ENCODE data around the gene IGFL2. TPM values are rescaled to one million over a fixed set of nuclear protein-coding genes. Genes with fewer than 3 reads are reported as not detected.

IGFL2 gene
- total and polyA plus RNA-seq, 9 of the 15 experiments (the other 6 are each of a cell fraction or from before 2014, with no cell fraction given) = 0.42 to 1.7 (median 0.75) TPM; not detected in 2

DNA sequence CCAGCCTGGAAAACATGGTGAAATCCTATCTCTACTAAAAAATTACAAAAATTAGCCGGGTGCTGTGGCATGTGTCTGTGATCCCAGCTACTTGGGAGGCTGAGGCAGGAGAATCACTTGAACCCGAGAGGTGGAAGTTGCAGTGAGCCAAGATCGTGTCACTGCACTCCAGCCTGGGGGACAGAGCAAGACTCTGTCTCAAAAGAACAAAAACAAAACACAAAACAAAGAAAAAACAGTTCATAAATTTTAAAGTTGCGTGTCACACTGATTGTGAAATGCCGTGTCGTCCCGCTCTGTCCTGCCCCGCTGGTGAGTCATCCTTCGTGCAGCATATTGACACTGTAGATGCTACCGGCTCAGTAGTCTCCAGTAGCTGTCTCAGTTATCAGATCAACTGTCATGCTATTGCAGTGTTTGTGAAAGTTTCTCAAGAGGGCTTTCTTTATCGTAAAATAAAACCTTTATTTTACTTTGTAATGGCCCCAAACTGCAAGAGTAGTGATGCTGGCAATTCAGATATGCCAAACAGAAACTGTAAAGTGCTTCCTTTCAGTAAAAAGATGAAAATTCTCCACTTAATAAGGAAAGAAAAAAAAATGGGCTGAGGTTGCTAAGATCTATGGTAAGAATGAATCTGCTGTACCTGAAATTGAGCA is 45.1 kb downstream of the IGFL2 start (continued):
- no peak for TF ChIP-seq IRF2 (CRISPR knock-in tag; IDR thresholded peaks at IDR 0.05)
- TF ChIP-seq ESRRA (IDR thresholded peaks at IDR 0.05; ENCODE audit: borderline replicate concordance, low read depth) = no peak
- TF ChIP-seq, protein P1, sequence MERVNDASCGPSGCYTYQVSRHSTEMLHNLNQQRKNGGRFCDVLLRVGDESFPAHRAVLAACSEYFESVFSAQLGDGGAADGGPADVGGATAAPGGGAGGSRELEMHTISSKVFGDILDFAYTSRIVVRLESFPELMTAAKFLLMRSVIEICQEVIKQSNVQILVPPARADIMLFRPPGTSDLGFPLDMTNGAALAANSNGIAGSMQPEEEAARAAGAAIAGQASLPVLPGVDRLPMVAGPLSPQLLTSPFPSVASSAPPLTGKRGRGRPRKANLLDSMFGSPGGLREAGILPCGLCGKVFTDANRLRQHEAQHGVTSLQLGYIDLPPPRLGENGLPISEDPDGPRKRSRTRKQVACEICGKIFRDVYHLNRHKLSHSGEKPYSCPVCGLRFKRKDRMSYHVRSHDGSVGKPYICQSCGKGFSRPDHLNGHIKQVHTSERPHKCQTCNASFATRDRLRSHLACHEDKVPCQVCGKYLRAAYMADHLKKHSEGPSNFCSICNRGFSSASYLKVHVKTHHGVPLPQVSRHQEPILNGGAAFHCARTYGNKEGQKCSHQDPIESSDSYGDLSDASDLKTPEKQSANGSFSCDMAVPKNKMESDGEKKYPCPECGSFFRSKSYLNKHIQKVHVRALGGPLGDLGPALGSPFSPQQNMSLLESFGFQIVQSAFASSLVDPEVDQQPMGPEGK (CRISPR knock-in tag; IDR thresholded peaks at IDR 0.05; ENCODE audit: borderline replicate concordance) = peak; percentile 67
- TF ChIP-seq, protein P2, sequence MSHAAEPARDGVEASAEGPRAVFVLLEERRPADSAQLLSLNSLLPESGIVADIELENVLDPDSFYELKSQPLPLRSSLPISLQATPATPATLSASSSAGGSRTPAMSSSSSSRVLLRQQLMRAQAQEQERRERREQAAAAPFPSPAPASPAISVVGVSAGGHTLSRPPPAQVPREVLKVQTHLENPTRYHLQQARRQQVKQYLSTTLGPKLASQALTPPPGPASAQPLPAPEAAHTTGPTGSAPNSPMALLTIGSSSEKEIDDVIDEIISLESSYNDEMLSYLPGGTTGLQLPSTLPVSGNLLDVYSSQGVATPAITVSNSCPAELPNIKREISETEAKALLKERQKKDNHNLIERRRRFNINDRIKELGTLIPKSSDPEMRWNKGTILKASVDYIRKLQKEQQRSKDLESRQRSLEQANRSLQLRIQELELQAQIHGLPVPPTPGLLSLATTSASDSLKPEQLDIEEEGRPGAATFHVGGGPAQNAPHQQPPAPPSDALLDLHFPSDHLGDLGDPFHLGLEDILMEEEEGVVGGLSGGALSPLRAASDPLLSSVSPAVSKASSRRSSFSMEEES (CRISPR knock-in tag; IDR thresholded peaks at IDR 0.05) = no peak; the same call in 1 of the 2 replicates
- peak; percentile 51 to 72; a peak in 2 of 4 replicates for TF ChIP-seq KDM1A (IDR thresholded peaks at IDR 0.05)
- TF ChIP-seq EZH2 (IDR thresholded peaks at IDR 0.05; ENCODE audit: borderline replicate concordance, low read depth, low read length) = no peak
- TF ChIP-seq FOXA1 (IDR thresholded peaks at IDR 0.05; ENCODE audit: borderline replicate concordance) = peak; percentile 64; the same call in 1 of the 2 replicates
- TF ChIP-seq SMARCA4 (IDR thresholded peaks at IDR 0.05) = peak; percentile 97
- TF ChIP-seq PML (IDR thresholded peaks at IDR 0.05; ENCODE audit: low read length) = no peak; the same call in 1 of the 2 replicates
- 0 out of 2 replicates have a peak, but pooled peaks have one; percentile 10 for TF ChIP-seq ZNF174 (CRISPR knock-in tag; IDR thresholded peaks at IDR 0.05)
- no peak for TF ChIP-seq MEF2D (tag; conservative IDR thresholded peaks at IDR 0.05; ENCODE audit: low read depth)
- TF ChIP-seq ILK (tag; IDR thresholded peaks at IDR 0.05; ENCODE audit: borderline replicate concordance, low read depth) = no peak
- TF ChIP-seq NEUROD1 (IDR thresholded peaks at IDR 0.05; ENCODE audit: borderline replicate concordance, low read depth, low read length, partially characterized antibody) = peak; percentile 83
- no peak for TF ChIP-seq CHAMP1 (IDR thresholded peaks at IDR 0.05)
- no peak for TF ChIP-seq SRSF1 (IDR thresholded peaks at IDR 0.05; ENCODE audit: low read depth, low read length)

All from K562 (cell line).